GM20000 (cell line): Measurements from ENCODE around the gene BFSP1.

Experiments used
- DNase-seq: peaks from one replicate; pipeline ENCODE4 v3.0.0; 2012; ENCODE audit warnings: low spot score
- TF ChIP-seq, protein P1 (sequence below): IDR thresholded peaks from 2 replicates; pipeline ENCODE4 v1.5.1; 2012; ENCODE audit warnings: mild to moderate bottlenecking, control low read depth; ENCODE audit errors: extremely low read depth, missing control alignments

Gene BFSP1

DNA sequence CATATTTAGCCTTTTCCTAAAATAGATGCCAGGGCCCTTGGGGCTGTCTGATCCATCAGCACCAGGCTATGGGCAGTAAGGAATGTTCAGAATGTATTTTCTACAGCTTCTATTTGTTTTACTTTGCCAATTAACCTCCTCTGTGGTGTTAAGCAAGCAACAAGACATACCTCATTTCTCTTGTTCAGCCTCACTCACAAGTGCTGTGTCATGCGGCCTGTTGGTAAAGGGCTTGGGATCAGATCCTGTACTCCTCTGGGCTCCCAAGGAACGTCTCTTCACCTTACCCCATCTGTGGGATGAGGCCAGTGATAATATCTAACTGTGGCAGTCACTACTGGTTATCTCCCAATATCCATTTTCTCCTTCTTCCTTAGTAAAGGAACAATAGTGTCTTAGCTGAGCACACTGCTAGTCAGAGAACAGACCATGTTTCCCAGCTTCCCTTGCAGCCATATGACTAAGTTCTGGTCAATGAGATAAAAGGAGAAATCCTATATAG lies 31.7 kb upstream of the BFSP1 start:
- DNase-seq: no peak
- TF ChIP-seq, protein P1, sequence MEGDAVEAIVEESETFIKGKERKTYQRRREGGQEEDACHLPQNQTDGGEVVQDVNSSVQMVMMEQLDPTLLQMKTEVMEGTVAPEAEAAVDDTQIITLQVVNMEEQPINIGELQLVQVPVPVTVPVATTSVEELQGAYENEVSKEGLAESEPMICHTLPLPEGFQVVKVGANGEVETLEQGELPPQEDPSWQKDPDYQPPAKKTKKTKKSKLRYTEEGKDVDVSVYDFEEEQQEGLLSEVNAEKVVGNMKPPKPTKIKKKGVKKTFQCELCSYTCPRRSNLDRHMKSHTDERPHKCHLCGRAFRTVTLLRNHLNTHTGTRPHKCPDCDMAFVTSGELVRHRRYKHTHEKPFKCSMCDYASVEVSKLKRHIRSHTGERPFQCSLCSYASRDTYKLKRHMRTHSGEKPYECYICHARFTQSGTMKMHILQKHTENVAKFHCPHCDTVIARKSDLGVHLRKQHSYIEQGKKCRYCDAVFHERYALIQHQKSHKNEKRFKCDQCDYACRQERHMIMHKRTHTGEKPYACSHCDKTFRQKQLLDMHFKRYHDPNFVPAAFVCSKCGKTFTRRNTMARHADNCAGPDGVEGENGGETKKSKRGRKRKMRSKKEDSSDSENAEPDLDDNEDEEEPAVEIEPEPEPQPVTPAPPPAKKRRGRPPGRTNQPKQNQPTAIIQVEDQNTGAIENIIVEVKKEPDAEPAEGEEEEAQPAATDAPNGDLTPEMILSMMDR: no peak

DNA sequence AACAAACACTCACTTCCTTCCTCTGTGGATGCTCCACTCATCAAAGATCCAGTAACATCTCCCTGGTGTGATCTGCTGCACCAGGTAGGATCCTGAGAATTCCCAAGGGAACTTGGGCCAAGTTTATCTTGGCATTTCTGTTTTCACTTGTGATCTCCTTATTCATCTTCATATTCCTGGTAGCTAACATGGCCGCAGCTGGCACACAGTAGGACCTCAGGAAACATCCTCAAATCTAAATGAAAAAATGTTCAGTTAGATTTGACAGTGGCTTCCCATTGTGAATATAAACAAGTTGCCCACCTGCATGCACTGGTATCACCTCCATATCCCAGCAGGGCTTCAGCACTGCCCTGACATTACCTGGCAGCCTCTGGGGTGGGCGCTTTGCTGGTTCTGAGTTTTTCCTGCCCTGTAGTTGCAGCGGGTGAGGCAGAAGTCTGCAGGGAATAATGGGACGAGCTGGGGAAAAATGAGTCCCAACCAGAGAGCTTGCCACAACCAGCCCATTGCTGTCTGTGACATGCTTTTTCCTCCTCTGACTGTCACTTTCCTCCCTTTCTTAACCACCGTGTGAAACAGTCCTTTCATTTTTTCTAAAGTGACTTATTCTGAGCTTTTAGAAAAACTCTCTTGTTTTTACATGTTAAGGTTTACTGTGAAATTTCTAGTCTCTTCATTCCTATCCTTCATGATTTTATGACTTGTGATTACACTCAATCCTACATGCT lies 29.3 kb upstream of the BFSP1 start:
- TF ChIP-seq, protein P1: no peak
- no peak for DNase-seq

DNA sequence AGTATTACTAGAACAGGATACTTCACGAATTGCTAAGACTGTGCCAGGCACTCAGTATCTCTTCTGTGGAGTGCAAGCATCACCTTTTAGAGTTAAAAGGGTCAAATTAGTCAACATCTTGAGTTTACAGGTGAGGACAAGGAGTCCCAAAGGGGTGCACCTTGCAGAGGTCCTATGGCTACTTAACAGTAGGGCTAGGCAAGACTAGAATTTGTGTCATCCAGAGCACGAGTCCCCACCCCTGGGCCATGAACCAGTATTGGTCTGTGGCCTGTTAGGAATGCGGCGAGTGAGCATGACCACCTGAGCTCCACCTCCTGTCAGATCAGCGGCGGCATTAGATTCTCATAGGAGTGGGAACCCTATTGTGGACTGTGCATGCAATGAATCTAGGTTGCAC lies 28.2 kb upstream of the BFSP1 start:
- DNase-seq: no peak
- TF ChIP-seq, protein P1: no peak

DNA sequence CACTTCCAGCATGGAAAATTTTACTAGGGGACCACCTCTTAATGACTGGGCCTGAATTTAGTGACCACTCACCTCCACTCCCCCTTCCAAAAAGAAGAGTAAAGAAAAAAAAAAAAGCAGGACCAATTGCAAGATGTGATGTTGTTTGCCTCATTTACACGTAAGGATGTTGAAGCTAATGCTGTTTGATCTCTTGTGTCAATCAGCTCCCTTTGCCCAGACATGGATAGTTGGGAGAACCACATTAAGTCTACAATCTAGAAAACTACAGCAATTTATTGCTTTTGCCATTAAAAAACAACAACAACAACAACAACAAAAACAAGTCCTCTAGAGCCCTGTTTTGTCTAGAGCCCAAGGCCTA lies 27.7 kb upstream of the BFSP1 start:
- no peak for DNase-seq
- TF ChIP-seq, protein P1: no peak

DNA sequence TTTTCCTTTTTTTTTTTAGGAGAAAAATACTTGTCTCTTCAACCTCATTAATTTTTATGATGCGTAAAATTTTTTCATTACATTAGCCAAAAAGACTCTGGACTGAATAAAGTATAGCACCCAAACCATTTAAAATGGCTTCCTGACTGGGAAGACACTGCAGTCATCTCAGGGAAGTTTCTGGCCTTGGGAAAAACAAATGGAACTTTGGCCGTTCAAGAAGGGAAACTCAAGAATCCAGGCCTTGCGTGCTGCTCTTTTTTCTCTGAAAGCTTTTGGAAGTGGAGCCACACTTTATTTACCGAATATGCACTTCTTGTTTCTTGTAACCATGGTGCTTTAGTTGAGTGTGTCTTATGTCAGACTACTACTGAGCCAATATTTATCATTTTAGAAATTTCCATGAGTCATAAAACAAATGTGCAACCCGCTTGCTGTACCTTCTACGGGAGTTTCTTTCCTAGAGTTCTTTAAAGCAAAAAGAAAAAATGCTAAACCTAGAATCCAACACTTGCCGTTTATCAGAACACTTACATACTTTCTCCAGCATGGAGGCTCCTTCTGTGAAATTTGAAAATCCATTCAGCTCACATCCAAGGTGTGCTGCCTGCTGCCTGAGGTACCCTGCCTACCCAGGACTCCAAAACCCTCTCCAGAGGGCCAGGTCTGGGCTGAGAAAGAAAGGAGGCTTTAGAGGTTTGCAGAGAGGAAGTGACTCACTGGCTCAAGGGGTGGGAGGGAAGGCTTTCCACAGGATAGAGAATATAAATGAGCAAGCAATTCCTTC lies 27.2 kb upstream of the BFSP1 start:
- TF ChIP-seq, protein P1: no peak
- no peak for DNase-seq

DNA sequence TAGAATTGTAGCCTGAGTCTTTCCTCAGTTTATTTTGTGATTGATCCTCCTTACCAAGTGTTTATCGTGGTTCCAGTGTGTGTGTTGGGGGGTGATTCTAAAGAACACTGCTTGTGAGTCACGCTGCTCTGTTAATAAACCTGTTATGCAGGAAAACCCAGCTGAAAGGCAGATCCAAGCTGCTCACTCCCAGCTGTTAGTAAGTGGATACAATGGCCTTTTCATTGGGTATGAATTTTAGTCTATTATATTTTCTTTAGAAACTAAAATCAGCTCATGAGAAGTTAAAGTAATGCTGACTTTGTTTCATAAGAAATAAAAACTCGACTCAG lies 26.5 kb upstream of the BFSP1 start:
- DNase-seq: no peak
- TF ChIP-seq, protein P1: no peak
